Choroid plexus epithelial cell (primary cell): Measurements from ENCODE around the gene GTF3C4.
"Not testable (repeated sequence)": the region's sequence is repeated elsewhere in the genome, so short reads cannot be mapped to it uniquely, and the experiment has no call there.

Experiments used
- DNase-seq: peaks from one replicate; pipeline ENCODE4 v3.0.0-alpha.2; 2010; ENCODE audit warnings: low read depth
- H3K4me3 ChIP-seq: 2 replicates; pipeline ENCODE4 v1.5.1; 2011; ENCODE audit warnings: low read depth, mild to moderate bottlenecking, control low read depth, low read length, moderate library complexity
- TF ChIP-seq, protein P1 (sequence below): conservative IDR thresholded peaks from 2 replicates; pipeline ENCODE4 v1.5.1; 2011; ENCODE audit warnings: low read depth, mild to moderate bottlenecking, control low read depth, inconsistent platforms, low read length, moderate library complexity

The GTF3C4 gene

DNA sequence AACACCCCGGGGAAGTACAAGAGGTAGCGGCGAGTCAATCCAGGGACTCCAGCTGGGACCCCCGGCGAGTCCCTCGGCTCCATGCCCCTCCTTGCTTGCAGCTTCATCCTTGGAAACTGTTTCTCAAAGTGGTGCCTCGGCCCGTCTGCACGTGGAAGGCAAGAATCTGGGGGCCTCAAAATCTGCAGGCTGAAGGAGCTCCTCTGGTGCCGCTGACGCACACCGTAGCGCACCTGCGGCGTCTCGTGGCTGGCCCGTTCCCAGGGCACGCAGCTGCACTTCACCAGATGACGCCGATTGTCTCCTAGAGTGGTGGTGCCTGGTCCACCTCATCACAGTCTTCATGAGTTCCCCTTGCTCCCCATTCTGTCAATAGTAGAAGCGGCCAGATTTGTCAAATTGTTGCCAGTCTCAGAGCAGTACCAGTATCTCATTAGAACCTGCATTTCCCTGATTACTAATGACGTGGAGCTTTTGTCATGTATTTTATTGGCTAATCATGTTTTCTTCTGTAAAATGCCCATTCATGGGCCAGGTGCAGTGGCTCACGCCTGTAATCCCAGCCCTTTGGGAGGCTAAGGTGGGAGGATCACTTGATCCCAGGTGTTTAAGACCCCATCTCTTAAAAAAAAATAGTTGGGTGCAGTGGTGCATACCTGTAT lies 38.6 kb downstream of the GTF3C4 start:
- no peak overlapping the region for H3K4me3 ChIP-seq
- DNase-seq, result no peak
- TF ChIP-seq, protein P1, sequence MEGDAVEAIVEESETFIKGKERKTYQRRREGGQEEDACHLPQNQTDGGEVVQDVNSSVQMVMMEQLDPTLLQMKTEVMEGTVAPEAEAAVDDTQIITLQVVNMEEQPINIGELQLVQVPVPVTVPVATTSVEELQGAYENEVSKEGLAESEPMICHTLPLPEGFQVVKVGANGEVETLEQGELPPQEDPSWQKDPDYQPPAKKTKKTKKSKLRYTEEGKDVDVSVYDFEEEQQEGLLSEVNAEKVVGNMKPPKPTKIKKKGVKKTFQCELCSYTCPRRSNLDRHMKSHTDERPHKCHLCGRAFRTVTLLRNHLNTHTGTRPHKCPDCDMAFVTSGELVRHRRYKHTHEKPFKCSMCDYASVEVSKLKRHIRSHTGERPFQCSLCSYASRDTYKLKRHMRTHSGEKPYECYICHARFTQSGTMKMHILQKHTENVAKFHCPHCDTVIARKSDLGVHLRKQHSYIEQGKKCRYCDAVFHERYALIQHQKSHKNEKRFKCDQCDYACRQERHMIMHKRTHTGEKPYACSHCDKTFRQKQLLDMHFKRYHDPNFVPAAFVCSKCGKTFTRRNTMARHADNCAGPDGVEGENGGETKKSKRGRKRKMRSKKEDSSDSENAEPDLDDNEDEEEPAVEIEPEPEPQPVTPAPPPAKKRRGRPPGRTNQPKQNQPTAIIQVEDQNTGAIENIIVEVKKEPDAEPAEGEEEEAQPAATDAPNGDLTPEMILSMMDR, result no peak

DNA sequence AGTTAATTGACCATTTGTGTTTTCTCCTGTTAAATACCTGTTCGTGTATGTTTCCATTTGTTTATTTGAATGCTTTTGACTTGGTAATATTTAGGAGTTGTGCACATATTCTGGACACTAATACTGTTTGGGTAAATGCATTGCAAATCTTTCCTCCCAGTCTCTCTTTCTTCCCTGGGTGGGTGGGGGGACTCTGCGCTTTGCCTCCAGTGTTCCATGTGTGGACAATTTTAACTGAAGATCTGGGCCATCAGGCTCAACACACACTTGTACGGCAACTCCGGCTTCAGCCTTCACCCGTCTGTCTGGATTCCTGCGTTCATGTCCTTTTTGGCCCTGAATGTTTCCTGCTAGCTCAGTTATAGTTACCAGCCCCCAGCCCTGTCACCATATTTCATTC lies 40.1 kb downstream of the GTF3C4 start:
- TF ChIP-seq, protein P1, result no peak
- no peak for DNase-seq
- no peak overlapping the region for H3K4me3 ChIP-seq

DNA sequence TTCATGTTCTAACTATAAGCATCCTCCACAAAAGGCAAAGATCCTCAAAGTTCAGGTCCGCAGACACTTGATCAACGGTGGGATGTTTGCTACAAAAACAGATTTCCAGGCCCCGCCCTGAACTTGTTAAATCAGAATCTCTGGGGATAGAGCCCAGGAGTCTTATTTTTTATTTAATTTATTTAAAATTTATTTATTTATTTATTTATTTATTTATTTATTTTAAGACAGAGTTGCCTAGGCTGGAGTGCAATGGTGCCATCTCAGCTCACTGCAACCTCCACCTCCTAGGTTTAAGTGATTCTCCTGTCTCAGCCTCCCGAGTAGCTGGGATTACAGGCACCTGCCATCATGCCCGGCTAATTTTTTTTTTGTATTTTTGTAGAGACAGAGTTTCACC lies 40.9 kb downstream of the GTF3C4 start:
- H3K4me3 ChIP-seq, DNase-seq: not testable (repeated sequence)

DNA sequence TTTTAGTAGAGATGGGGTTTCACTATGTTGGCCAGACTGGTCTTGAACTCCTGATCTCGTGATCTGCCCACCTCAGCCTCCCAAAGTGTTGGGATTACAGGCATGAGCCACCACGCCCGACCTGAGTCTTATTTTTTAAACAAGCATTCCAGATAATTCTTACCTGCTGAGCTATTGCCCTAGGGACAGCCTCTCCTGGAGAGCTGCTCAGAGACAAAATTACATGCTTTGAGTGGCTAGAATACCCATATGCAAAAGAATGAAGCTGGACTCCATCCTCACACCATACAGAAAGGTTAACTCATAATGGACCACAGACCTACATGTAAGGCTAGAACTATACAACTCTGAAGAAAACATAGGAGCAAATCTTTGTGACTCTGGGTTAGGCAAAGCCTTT lies 41.6 kb downstream of the GTF3C4 start:
- TF ChIP-seq, protein P1, result no peak
- DNase-seq, result no peak
- H3K4me3 ChIP-seq, result no peak overlapping the region

DNA sequence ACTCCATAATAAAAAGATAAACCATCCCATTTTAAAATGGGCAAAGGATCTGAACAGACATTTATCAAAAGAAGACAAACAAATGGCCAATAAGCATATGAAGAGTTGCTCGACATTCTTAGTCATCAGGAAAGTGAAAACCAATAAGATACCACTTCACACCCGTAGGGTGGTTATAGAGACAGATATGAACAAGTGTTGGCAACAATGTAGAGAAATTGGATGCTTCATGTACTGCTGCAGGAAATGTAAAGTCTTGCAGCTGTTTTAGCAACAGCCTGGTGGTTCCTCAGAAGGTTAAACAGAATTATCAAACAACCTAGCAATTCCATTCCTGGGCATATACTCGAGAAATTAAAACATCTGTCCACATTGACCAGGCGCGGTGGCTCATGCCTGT lies 42.5 kb downstream of the GTF3C4 start:
- TF ChIP-seq, protein P1, result no peak
- H3K4me3 ChIP-seq, result no peak overlapping the region
- DNase-seq, result no peak

DNA sequence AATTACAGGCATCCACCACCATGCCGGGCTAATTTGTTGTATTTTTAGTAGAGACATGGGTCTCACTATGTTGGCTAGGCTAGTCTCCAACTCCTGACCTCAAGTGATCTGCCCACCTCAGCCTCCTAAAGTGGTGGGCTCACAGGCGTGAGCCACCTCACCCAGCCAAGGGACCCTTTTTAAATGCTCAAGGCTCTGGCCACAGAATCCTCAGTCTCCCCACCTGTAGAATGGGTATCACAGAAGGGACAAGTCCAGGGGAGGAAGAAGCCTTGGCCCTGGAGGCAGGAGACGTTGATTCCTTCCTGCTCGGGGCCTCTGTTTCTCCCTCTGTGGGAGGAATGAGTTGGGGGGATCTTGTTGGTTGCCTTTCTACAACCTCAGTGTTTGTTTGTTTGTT lies 45.7 kb downstream of the GTF3C4 start:
- DNase-seq, result no peak
- H3K4me3 ChIP-seq, result no peak overlapping the region
- TF ChIP-seq, protein P1, result no peak

DNA sequence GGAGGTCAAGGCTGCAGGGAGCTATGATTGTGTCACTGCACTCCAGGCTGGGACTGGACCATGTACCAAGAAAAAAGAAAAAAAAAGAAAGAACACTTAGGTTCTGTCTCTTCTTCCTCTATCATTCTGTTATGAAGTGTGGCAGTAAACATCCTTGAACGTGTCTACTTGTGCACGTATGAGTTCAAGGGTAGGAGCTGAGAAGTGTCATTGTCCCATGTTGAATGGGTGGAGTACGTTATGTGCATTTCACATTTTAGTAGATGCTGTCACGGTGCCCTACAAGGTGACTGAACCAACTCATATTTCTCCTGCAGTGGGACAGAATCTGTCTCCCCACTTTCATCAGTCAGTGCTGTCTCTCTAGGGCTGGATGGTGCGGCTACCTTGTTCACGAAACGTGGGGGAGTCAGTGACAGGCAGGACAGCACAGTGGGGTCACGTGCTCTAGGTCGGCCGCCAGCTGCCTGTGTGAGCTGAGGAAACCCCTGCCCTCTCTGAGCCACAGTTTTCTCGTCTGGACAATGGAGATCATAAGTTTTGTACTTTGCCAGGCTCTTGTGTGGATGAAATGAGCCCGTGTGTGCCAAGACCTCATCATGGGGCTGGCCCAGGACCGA lies 47.2 kb downstream of the GTF3C4 start:
- TF ChIP-seq, protein P1, result no peak
- no peak overlapping the region for H3K4me3 ChIP-seq
- no peak for DNase-seq

DNA sequence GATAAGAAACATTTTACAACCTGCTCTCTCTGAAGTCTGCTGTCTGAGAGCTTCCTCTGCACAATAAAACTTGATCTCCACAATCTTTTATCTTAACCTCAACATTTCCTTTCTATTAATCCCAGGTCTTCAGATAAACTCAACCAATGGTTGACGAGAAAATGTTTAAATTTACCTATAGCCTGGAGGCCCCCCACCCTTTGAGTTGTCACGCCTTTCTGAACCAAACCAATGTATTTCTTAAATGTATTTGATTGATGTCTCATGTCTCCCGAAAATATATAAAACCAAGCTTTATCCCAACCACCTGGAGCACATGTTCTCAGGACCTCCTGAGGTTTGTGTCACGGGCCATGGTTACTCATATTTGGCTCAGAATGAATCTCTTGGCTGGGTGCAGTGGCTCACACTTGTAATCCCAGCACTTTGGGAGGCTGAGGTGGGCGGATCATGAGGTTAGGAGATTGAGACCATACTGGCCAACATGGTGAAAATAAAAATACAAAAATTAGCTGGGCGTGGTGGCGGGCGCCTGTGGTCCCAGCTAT lies 48.2 kb downstream of the GTF3C4 start:
- H3K4me3 ChIP-seq, DNase-seq: not testable (repeated sequence)
